ENCODE results near the gene C17orf75.

DNA sequence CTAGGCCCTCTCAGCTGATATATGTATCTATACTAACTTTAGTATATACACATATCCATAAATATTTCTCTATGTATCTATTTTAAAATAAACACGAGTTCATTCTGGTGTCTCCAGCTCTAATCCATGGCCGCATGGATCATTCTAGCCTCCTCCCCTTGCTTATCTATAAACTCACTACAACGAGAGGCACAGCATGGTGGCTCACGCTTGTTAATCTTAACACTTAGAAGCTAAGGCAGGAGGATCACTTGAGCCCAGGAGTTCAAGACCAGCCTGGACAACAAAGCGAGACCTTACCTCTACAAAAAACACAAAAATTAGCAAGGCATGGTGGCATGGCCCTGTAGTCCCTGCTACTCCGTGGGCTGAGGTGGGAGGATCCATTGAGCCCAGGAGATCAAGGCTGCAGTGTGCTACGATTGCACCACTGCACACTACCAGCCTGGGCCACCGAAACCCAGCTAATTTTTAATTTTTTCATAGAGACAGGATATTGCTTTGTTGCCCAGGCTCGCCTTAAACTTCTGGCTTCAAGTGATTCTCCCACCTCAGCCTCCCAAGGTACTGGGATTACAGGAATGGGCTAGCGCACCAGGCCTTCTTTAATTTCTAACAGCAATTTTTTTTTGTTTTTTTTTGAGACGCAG, 4.1 kb upstream of the C17orf75 start:
- TF ChIP-seq, protein P1, sequence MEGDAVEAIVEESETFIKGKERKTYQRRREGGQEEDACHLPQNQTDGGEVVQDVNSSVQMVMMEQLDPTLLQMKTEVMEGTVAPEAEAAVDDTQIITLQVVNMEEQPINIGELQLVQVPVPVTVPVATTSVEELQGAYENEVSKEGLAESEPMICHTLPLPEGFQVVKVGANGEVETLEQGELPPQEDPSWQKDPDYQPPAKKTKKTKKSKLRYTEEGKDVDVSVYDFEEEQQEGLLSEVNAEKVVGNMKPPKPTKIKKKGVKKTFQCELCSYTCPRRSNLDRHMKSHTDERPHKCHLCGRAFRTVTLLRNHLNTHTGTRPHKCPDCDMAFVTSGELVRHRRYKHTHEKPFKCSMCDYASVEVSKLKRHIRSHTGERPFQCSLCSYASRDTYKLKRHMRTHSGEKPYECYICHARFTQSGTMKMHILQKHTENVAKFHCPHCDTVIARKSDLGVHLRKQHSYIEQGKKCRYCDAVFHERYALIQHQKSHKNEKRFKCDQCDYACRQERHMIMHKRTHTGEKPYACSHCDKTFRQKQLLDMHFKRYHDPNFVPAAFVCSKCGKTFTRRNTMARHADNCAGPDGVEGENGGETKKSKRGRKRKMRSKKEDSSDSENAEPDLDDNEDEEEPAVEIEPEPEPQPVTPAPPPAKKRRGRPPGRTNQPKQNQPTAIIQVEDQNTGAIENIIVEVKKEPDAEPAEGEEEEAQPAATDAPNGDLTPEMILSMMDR (conservative IDR thresholded peaks at IDR 0.05; ENCODE audit: low read length), result no peak
- TF ChIP-seq EZH2phosphoT487 (IDR thresholded peaks at IDR 0.05; ENCODE audit: borderline replicate concordance, low read depth, low read length), result no peak
